Activated T-cell treated with anti-CD3 and anti-CD28 coated beads for 48 hours (primary cell): ENCODE measurements around the gene PFDN5.

Experiments used
- DNase-seq: peaks from one replicate; pipeline ENCODE4 v3.0.0-alpha.2; 2020; ENCODE audit warnings: low read depth

Gene PFDN5

GRCh38 chr12:53295070-53295890 lies at the start of gene PFDN5:
TSS of gene PFDN5 (plus strand) at chr12:53295542. CDS start at chr12:53295568, 26 bp downstream.
- DNase-seq = peak; percentile 83

- peak; percentile 70 for DNase-seq
Measured at GRCh38 chr12:53251477-53252348, 43.6 kb upstream of the PFDN5 start.

GRCh38 chr12:53252349-53252916 lies 42.9 kb upstream of the PFDN5 start:
- DNase-seq = no peak

GRCh38 chr12:53253298-53253697 lies 42.0 kb upstream of the PFDN5 start:
- DNase-seq = no peak

- no peak for DNase-seq
Measured at GRCh38 chr12:53254816-53255545, 40.4 kb upstream of the PFDN5 start.

GRCh38 chr12:53255996-53256395 lies 39.3 kb upstream of the PFDN5 start:
- no peak for DNase-seq

- DNase-seq = no peak
Measured at GRCh38 chr12:53258541-53259539, 36.5 kb upstream of the PFDN5 start.

- no peak for DNase-seq
Measured at GRCh38 chr12:53259891-53260290, 35.5 kb upstream of the PFDN5 start.

GRCh38 chr12:53265783-53266182 lies 29.6 kb upstream of the PFDN5 start:
- no peak for DNase-seq

- DNase-seq = peak; percentile 40
Measured at GRCh38 chr12:53267306-53267998, 27.9 kb upstream of the PFDN5 start.

GRCh38 chr12:53267999-53268629 lies 27.2 kb upstream of the PFDN5 start, which contains the start of gene ESPL1:
TSS of gene ESPL1 (plus strand) at chr12:53268299. CDS start at chr12:53268767, 468 bp downstream.
- DNase-seq = peak; percentile 88

GRCh38 chr12:53268630-53269562 lies 26.4 kb upstream of the PFDN5 start:
- DNase-seq = no peak

- DNase-seq = no peak
Measured at GRCh38 chr12:53274445-53274844, 20.9 kb upstream of the PFDN5 start.

GRCh38 chr12:53276511-53276910 lies 18.8 kb upstream of the PFDN5 start:
- DNase-seq = no peak

- DNase-seq = no peak
Measured at GRCh38 chr12:53277981-53278380, 17.4 kb upstream of the PFDN5 start.

GRCh38 chr12:53279283-53279869 lies 16.0 kb upstream of the PFDN5 start:
- DNase-seq = no peak

- DNase-seq = no peak
Measured at GRCh38 chr12:53279888-53280498, 15.3 kb upstream of the PFDN5 start.
